ENCODE measurements around the gene LHX4.

LHX4 gene

DNA sequence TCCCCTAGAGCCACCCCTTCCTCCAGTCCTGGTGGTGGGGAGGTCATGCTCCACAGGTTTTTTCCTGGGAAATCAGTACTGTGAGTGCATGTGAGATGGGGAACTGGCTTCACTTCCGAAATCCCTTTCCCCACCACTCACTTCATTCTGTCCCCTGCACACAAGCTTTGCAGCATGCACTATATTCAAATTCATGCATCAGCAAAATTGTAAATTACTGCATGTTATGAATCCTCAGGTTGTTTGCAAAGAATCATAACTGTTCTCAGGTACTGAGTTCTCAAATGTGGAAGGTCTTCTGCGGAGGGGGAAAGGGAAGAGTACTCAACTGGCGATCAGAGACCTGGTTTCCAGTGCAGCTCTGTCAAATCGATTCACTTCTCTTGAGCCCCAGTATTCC is 42.3 kb downstream of the LHX4 start:
- DNase-seq (ENCODE audit: low read depth) = no peak

DNA sequence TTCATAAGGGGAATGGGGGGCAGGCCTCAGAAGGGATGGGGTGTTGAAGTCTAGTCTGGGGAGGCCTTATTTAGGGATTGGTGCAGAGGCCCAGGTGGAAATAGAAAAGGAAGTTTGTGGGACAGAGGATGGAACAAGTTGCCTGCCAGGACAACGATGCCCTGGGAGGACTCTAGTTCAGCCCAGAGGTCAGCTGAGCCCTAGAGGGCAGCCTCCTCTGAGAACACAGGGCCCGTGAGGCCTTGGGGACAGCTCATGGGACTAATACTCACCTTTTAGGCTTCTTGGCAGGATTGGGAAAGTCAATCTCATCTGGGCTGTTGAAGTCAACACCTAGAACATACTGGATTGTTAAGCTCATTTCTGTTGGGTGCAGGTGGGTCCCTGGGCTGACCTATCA is 43.0 kb downstream of the LHX4 start:
- no peak for DNase-seq (ENCODE audit: low read depth)

DNA sequence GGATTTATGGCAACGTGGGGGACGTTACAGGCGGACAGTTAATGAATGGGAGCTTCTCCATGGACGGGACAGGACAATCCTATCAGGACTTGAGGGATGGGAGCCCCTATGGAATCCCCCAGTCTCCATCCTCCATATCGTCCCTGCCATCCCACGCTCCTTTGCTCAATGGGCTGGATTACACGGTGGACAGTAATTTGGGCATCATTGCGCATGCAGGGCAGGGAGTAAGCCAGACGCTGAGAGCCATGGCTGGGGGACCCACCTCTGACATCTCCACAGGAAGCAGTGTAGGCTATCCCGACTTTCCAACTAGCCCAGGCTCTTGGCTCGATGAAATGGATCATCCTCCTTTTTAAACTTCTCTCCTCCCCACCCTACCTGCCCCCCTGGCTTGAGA is 44.2 kb downstream of the LHX4 start:
- DNase-seq (ENCODE audit: low read depth) = no peak

DNA sequence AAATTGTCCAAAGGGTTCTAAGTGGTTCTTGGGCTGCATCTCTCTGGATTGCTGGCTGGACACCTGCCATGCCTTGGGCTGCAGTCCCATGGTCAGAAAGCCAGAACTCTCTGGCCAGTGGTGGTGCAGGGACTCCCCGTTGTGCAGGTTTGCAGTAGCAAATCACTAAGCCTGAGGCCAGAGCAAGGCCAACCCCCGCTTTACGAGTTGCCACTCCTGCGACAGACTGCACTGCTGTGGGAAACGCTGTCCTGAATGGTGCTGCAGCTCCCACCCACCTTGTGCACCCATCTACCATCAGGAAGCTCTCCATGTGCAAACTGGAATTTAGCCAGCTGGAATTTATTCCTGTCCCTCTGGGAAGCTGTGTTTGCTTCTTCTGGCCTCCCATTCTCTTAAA is 45.7 kb downstream of the LHX4 start:
- no peak for DNase-seq (ENCODE audit: low read depth)

DNA sequence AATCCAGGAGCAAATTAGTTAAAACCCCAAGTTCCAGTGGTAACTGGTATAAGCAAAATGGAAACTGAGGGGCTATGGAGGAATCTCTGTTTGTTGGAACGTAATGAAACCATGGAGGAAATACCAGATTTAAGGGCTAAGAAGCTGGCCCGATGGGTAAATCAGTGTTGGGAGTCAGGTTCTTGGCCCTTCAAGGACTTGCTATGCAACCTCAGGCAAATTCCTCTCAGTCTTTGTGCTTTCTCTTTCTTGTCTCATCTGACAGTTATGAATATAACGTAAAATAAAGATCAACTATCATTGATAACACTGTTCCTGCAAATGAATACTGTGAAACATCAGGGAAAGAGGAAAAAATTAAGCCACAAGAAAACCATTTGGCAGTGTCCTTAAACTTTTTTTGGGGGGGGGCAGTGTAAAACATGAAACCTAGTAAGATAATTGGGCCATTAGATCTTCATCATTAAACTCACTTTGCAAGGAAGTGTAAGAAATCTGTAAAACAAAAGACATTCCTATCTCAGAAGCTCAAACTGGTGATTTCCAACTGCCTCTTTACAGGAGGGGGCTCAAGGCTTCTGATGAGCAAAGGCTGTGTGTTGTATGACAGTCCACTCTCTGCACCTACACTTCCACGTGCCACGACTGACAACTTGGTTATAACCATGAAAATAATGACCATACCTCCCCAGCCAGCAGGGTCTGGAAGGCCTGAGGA is 47.6 kb downstream of the LHX4 start:
- DNase-seq (ENCODE audit: low read depth) = no peak

DNA sequence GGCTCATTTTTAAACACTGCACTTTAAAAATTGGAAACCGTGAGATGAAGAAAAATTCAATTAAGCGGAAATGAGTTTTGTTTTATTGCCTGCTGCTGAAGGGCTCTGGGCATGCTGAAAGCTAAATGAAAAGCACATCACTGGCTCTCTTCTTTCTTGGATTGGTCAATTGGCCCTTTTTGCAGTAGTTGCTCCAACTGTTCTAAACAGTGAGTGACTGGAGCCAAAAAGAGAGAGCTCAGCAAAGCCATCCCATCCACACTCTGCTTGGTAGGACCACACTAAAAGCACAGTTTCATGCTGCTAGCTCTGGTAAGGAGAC is 48.1 kb downstream of the LHX4 start:
- no peak for DNase-seq (ENCODE audit: low read depth)

DNA sequence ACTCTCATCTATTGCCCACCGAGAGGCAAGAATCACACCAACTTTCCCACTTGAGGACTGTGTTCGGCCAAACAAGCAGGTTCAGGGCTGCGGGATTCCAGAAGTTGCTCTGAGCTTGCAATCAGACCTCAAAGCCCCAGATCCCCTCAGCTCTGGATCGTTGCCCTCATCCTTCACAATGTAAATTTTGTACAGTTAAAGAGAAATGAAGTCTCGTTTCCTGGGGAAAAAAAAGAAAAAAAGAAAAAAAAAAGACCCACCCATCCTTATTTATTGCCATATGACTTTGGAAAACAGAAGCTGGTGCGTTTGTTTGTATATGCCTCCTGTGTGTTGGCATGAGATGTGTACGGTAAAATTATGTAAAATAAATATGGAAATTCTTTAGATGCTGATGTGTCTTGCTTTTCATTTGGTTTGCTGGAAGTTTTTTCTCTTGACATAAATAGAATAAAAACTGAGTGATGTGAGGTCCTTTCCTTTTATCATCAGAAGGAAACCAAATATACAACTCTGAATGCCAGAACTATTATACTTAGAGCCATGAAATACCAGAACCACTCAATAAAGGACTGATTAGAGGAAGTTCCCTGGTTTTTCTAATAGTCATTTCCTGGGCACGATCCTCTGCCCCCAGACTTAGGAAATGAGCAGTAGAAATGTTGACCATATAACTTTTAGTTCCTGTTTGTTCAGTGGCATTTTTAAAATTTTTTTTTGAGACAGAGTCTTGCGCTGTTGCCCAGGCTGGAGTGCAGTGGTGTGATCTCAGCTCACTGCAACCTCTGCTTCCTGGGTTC is 48.7 kb downstream of the LHX4 start:
- no peak for DNase-seq (ENCODE audit: low read depth)

DNA sequence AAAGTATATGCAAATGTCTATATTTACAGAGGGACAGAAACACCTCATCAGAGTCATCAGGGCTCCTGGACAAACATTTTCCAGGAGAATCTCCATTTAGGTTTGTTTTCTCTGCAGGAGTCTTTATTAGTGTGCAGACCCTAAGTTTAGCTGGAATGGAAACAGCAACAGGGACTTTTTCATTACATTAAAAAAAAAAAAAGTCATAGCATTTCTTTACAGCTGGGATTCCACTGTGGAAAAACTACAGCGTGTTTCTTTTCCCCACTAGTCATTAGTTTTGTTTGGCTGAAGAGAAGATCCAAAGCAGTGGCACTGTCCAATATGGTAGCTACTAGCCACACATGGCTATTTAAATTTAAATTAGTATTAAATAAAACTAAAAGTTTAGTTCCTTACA is 49.6 kb downstream of the LHX4 start:
- no peak for DNase-seq (ENCODE audit: low read depth)

DNA sequence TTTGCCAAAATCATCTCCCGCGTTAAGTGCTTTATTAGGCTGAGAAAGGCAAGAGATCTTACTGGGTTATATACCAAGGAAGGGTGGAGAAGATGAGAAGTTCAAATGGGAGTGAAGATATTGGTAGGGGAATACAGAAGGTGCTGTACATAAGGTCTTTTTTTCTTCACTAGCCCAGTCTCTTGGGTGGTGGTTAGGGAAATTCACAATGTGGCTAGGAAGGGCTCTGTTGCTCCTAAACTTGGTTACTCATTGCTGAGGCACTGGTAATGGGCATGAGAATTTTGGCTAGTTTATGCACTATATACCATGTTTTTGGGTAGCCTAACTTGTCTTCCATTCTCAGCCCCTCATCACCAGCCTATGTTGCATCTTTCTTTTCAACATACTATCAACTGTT is 50.6 kb downstream of the LHX4 start:
- no peak for DNase-seq (ENCODE audit: low read depth)

DNA sequence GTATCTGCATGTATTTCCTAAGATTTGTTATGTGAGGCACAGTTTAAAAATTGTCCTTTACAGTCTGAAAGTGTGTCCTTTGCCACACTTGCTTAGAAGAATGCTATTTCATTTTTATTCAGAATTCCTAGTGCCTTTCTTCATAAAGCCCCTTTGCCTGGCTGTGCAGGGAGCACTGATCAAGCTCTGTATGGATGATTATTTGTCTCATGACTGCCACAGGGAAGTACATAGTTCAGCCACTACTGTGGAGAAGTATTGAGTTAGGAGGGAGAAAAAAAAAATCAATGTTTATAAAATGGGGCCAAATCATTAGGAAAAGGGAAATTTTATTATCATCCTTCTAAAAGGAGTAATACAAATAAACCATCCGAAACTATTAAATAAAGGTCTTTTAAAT is 51.4 kb downstream of the LHX4 start:
- DNase-seq (ENCODE audit: low read depth) = no peak

DNA sequence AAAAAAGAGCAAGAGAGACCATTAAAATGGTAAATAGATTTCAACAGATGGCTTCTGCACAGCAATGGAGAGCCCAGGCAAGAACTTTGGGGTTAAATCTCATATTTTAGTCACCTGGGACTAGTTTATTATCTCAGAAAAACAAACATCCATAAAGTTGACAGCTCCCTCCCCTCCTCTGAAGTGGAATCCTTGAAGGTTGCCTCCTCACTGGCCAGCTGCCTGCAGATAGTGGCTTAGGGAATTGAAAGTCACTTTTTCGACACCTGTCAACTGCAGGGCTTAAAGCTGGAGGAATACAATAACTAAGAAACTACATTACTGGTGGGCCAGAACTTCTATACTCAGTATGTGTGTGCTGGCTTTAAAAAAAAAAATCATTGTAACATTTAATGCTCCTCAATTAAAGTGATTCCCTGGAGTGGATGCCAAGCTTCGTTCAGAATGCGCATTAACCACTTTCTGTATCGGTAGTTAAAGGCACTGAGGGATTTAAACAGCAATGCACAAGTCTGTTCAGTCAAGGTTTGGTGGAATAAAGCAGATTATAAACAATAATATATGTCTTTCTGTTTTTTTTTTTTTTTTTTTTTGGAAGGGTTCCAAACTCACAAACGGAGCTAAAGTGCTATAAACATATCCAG is 52.5 kb downstream of the LHX4 start:
- DNase-seq (ENCODE audit: low read depth) = no peak

DNA sequence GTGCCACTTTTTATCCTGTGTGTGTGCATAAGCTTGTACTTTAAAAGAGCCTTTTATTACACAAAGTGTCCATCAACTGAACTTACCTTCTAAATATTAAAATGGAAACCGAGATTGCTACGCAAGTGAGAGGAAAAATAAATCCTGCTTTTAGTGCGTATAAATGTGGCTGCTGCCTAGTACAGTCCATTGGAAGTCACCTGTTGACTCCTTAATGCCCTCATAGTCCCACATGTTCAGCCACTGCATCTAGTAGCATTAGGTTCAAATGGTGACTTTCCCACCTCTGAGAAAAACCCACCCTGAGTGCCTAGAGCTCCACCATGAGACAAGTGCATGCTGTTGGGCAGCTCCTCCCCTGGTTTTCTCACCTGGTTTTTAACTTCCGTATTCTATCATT is 53.0 kb downstream of the LHX4 start:
- no peak for DNase-seq (ENCODE audit: low read depth)

DNA sequence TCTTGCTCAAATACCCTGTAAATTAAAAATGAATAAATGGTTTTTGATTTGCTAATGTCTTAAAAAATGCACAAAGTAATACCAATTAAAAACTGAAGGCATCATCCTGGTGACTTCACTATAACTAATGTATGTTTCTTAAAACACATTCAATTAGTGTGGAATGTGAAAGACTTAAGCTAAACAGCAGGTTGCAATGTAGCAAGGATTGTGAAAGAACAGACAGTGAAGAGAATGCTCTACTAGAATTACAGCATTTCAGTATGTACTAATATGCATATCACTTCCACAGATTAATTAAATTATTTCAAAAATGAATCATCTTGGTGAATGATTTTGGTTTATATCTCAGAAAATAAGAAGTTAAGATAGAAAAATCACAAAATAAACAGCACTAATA is 56.4 kb downstream of the LHX4 start:
- no peak for DNase-seq (ENCODE audit: low read depth)

DNA sequence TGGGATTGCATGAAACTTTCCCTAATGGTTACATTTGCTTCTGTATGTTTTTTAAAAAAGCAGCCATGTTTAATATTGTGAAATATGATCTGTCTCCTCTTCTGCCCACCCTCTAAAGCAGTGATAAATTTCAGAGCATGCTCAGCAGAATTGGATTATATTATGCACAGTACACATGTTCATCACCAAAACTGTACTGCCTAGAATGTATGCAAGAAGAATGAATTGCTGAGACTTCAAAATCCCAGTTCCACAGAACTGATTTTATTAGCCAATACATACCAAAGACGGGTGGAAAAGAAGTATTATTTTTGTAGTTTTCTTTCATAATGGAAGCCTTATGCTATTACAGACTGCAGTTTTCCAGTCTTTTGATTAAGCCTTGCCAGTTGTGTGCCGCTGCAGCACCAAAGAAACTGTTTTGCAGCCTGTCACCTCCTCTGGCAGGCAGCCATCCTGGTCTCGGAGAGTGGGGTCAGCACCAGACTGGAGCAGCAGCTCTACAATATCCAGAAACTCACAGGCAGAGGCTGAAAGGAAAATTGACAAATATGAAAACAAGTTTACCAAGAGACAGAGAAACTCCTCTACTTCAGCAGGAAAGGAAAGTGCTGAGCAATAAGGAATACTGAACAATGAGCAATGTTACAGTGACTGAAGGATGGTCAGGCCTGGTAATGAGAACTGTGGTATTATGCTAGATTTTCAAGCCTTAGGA is 58.1 kb downstream of the LHX4 start:
- DNase-seq (ENCODE audit: low read depth) = no peak

DNA sequence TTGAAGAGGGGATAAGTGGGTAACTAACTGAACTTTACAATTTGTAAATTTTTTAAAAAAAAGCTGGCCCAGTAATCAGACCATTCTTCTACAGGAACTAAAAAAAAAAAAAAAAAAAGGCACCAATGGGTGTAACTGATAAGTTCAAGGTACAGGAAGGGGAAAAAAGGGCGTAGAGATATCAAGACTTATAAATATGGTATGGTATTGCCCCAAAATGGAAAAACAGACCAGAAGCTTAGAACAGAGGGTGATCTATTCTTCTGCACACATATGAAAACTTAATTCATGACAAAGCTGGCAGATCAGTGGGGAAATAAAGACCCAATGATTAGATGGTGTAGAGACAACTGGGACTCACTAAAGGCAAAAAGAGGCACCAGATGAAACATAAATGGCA is 58.9 kb downstream of the LHX4 start:
- DNase-seq (ENCODE audit: low read depth) = no peak

DNA sequence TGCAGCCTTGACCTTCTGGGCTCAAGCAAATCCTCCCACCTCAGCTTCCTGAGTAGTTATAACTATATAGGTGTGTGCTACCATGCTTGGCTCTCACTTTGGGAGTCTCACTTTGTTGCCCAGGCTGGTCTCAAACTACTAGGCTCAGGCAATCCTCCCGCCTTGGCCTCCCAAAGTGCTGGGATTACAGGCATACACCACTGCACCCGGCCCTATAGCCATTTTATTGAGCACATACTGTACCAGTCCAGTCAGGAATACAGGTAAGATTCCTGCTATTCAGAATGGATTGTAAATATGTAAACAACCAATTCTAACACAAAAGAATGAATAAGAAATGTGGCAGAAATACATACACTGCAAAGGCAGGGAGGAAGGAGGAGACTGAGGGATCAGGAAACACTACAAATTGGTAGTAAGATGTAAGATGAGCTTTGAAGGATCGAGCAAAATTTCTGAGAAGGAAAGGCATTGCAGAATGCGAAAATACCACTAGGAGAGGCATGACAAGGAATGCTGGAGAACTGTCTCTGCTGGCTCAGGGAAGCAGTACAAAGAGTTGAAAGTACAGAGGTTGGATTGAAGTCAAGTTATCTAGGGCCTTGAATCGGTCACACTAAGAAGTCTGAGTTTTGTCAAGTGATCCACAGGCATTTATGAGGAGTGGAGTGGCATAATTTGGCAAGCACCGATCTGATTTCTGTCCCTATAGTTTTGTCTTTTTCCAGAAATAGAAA is 60.4 kb downstream of the LHX4 start:
- DNase-seq (ENCODE audit: low read depth) = no peak

DNA sequence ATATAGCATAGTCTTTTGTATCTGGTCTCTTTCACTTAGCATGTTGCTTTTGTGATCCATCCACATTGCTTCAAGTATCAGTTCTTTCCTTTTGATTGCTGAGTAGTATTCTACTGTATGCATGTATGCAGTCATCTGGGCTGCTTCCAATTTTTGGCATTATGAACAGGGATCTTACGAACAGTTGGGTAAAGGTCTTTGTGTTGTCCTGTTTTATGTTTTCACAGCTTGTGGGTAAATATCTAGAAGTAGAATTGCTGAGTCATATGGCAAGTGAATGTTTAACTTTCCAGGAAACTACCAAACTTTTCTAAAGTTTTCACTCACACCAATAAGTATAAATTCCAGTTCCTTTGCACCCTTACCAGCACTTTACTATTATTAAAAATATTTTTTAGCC is 60.9 kb downstream of the LHX4 start:
- no peak for DNase-seq (ENCODE audit: low read depth)

DNA sequence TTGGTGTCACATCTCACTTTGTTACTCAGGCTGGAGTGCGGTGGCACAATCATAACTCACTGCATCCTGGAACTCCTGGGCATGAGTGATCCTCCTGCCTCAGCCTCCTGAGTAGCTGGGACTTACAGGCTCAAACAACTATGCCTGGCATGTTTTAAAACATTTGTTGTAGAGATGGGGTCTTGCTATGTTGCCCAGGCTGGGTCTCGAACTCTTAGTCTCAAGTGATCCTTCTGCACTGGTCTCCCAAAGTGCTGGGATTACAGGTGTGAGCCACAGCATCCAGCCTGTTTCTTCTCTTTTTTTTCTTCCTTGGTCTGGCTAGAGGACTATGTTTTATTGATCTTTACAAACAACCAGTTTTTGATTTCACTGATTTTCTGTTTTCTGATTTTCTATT is 64.6 kb downstream of the LHX4 start:
- no peak for DNase-seq (ENCODE audit: low read depth)

DNA sequence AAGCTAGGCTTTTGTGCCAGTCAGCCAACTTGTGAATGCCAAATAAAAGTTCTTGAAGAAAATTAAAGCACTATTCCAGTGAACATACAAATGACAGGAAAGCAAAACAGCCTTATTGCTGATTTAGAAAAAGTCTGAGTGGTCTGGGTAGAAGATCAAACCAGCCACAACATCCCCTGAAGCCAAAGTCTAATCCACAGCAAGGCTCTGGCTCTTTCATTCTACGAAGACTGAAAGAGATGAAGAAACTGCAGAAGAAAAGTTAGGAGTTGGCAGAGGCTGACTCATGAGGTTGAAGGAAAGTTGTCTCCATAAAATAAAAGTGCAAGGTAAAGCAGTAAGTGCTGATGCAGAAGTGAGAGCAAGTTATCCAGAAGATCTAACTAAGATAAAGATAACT is 65.9 kb downstream of the LHX4 start:
- no peak for DNase-seq (ENCODE audit: low read depth)

DNA sequence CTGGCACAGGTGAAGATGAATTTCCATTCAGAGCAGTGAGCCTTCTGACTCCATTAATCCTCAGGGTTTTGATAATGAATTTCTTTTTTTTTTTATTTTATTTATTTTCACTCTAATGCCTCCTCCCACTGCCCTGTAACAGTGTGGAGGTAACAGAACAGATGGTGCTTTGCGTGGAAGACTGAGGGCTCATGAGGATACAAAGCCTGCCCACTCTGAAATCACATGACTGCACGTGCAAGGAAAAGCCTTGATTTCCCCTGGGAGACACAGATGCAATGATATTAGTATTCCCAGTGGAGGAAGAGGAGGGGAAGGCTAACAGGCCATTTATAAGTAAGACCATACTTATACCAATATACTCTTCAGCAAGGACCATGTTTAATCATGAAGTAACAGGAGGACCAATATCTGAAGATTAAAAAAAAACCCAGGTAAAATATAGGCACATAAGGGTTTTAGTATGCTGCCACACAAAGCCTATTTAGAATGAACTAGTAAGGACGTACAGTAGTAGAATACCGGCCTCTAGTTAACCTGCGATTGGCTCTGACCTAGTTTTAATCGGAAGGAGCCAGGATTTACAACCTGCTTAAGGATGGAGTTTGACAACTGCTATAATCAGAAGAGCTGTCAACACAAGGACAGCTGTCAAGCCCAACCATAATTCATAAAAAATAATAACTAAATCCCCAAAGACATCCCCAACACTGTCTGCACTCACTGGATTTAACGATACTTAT is 69.6 kb downstream of the LHX4 start:
- no peak for DNase-seq (ENCODE audit: low read depth)

DNA sequence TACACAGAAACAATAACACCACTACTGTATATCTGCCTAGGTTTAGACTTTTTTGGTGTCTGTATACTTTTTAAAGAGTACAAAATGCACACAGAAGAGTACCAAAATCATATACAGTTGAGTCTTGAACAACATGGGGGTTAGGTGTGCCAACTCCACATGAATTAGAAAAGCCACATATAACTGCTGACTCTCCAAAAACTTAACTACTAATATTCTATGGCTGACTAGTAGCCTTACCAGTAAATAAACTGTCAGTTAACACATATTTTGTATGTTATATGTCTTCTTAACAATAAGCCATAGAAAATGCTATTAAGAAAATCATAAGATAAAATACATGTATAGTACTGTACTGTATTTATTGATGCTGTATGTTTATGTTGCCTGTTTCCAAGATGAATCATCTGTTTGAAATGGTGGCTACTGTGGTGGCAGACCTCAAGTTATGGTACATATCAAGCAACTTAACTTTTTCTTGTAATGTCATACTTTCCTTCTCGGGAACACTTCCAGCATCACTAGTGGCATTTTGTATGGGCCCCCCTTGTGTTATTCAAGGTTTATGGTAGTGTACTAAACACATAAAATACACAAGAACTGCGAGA is 71.2 kb downstream of the LHX4 start:
- DNase-seq (ENCODE audit: low read depth) = no peak
